HEK293T (cell line): ENCODE results near the gene UFSP1.

Experiments used
- ARNT ChIP-seq: fragments of 450-650 bp; IDR thresholded peaks from 2 replicates; pipeline ENCODE4 v1.6.1; 2017; ENCODE audit warnings: mild to moderate bottlenecking
- BHLHE40 ChIP-seq: fragments of 450-650 bp; IDR thresholded peaks from 2 replicates; pipeline ENCODE4 v1.6.1; 2016; ENCODE audit warnings: mild to moderate bottlenecking, moderate library complexity, borderline replicate concordance
- ELF4 ChIP-seq: fragments of 450-650 bp; IDR thresholded peaks from 2 replicates; pipeline ENCODE4 v1.6.1; 2017; ENCODE audit warnings: antibody characterized with exemption
- FOXK2 ChIP-seq: fragments of 450-650 bp; IDR thresholded peaks from 2 replicates; pipeline ENCODE4 v1.6.1; 2016; ENCODE audit warnings: mild to moderate bottlenecking
- FOXM1 ChIP-seq: fragments of 450-650 bp; IDR thresholded peaks from 2 replicates; pipeline ENCODE4 v1.6.1; 2017; ENCODE audit warnings: mild to moderate bottlenecking, borderline replicate concordance
- HDGF ChIP-seq: fragments of 450-650 bp; IDR thresholded peaks from 2 replicates; pipeline ENCODE4 v1.6.1; 2017; ENCODE audit warnings: antibody characterized with exemption, borderline replicate concordance
- L3MBTL2 ChIP-seq: fragments of 450-650 bp; conservative IDR thresholded peaks from 2 replicates; pipeline ENCODE4 v1.6.1; 2016; ENCODE audit warnings: mild to moderate bottlenecking
- NFRKB ChIP-seq: fragments of 450-650 bp; IDR thresholded peaks from 2 replicates; pipeline ENCODE4 v1.6.1; 2016; ENCODE audit warnings: mild to moderate bottlenecking, moderate library complexity
- SP1 ChIP-seq: fragments of 450-650 bp; IDR thresholded peaks from 2 replicates; pipeline ENCODE4 v1.6.1; 2017
- SUZ12 ChIP-seq: fragments of 450-650 bp; IDR thresholded peaks from 2 replicates; pipeline ENCODE4 v1.6.1; 2016; ENCODE audit warnings: mild to moderate bottlenecking
- TARDBP ChIP-seq: fragments of 450-650 bp; IDR thresholded peaks from 2 replicates; pipeline ENCODE4 v1.6.1; 2016
- TF ChIP-seq, protein P1 (sequence below): fragments of 450-650 bp; IDR thresholded peaks from 2 replicates; pipeline ENCODE4 v1.6.1; 2016

DNA sequence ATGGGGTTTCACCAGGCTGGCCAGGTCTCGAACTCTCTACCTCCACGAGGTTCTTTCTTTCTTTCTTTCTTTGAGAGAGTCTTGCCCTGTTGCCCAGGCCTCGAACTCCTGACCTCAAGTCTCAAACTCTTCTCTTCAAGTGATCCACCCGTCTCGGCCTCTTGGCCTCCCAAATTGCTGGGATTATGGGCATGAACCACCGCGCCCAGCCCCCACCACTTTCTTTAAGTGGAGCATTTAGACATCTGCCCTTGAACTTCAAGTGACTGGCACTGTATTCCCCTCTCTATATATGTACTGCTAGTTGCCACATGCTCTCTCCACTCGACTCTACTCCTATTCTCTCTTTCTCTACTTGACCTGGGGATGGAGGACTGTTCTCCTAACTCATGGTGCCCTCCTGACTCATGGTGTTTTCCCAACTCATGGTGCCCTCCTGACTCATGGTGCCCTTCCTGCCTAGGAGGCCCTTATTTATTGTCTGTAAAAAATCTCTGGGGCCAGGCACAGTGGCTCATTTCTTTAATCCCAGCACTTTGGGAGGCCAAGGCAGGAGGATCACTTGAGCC is 25.4 kb upstream of the UFSP1 start:
- TF ChIP-seq HDGF (no peak), SP1 (no peak), FOXM1 (no peak), ARNT (no peak), TARDBP (no peak), BHLHE40 (no peak), L3MBTL2 (no peak), SUZ12 (no peak), FOXK2 (no peak), ELF4 (no peak), NFRKB (no peak)
- TF ChIP-seq, protein P1, sequence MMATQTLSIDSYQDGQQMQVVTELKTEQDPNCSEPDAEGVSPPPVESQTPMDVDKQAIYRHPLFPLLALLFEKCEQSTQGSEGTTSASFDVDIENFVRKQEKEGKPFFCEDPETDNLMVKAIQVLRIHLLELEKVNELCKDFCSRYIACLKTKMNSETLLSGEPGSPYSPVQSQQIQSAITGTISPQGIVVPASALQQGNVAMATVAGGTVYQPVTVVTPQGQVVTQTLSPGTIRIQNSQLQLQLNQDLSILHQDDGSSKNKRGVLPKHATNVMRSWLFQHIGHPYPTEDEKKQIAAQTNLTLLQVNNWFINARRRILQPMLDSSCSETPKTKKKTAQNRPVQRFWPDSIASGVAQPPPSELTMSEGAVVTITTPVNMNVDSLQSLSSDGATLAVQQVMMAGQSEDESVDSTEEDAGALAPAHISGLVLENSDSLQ = no peak
